BE2C (cell line): Measurements from ENCODE around the gene POC5.

ENCODE experiments used
- DNase-seq: peaks from one replicate; pipeline ENCODE4 v3.0.0-alpha.2; 2020
- H3K27me3 ChIP-seq: fragments of 250-450 bp; sonication (Bioruptor Pico); 2 replicates; pipeline ENCODE4 v1.5.1; 2020; ENCODE audit warnings: mild to moderate bottlenecking
- H3K36me3 ChIP-seq: fragments of 250-450 bp; sonication (Bioruptor Pico); 2 replicates; pipeline ENCODE4 v1.5.1; 2020; ENCODE audit warnings: mild to moderate bottlenecking
- H3K4me1 ChIP-seq: fragments of 250-450 bp; sonication (Bioruptor Pico); 2 replicates; pipeline ENCODE4 v1.5.1; 2020
- H3K4me3 ChIP-seq: 2 replicates; pipeline ENCODE4 v1.5.1; 2011; ENCODE audit warnings: low read depth, low read length
- H3K9me3 ChIP-seq: fragments of 250-450 bp; sonication (Bioruptor Pico); 2 replicates; pipeline ENCODE4 v1.5.1; 2020
- TF ChIP-seq, protein P1 (sequence below): IDR thresholded peaks from 2 replicates; pipeline ENCODE4 v1.5.1; 2012; ENCODE audit warnings: mild to moderate bottlenecking, low read depth, low read length

Gene POC5

DNA sequence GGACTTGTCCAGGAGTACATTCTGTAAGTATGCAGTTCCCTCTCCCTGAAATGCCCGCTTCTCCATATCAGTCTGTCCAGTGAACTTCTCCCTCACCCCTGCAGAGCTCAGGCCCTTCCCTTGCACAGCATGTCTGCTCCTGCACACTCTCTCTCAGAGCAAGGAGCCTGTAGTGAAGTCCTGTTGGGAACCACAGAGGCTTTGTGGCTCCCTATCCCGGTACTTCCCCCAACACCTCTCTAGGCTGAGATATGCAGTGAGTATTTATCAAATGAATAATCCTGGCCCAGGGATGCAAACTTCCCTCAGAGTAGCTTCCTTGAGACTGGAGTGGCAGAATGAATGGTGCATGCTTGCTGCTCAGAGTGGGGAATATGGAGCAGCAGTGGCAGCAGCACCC is 48.8 kb downstream of the POC5 start:
- H3K4me3 ChIP-seq: peak overlapping the region; percentile 46
- H3K4me1 ChIP-seq: peaks cover 56% of the 10 kb centered on the region
- no peaks in the 10 kb centered on the region for H3K27me3 ChIP-seq
- H3K9me3 ChIP-seq: no peaks in the 10 kb centered on the region
- peaks cover 10% of the 10 kb centered on the region for H3K36me3 ChIP-seq
- DNase-seq: no peak
- TF ChIP-seq, protein P1, sequence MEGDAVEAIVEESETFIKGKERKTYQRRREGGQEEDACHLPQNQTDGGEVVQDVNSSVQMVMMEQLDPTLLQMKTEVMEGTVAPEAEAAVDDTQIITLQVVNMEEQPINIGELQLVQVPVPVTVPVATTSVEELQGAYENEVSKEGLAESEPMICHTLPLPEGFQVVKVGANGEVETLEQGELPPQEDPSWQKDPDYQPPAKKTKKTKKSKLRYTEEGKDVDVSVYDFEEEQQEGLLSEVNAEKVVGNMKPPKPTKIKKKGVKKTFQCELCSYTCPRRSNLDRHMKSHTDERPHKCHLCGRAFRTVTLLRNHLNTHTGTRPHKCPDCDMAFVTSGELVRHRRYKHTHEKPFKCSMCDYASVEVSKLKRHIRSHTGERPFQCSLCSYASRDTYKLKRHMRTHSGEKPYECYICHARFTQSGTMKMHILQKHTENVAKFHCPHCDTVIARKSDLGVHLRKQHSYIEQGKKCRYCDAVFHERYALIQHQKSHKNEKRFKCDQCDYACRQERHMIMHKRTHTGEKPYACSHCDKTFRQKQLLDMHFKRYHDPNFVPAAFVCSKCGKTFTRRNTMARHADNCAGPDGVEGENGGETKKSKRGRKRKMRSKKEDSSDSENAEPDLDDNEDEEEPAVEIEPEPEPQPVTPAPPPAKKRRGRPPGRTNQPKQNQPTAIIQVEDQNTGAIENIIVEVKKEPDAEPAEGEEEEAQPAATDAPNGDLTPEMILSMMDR: no peak

- H3K4me1 ChIP-seq: peaks cover 64% of the 10 kb centered on the region
- H3K4me3 ChIP-seq: no peak overlapping the region
- H3K9me3 ChIP-seq: no peaks in the 10 kb centered on the region
- TF ChIP-seq, protein P1: peak; percentile 41
- peaks cover 2% of the 10 kb centered on the region; the same call in 1 of the 2 replicates for H3K36me3 ChIP-seq
- no peak for DNase-seq
- H3K27me3 ChIP-seq: no peaks in the 10 kb centered on the region
Observed at GRCh38 chr5:75667586-75667985, 49.7 kb downstream of the POC5 start.

DNA sequence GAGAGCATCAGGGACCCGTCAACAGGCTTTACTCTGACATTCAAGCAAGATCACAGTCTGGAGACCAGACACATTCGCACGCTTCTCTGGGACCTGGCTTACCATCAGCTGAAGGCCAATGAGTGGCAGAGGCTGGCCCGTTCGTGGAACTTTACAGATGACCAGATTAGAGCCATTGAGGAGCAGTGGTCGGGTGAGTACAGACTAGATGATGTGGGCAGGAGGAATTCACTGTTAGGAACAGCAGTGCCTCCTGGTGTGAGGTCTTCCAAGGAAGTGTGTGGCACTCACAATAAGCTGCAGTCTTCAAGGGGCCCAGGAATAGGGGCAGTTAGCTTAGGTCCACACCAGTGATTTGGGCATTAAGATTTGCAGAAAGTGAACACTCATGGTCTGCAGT is 50.4 kb downstream of the POC5 start:
- H3K36me3 ChIP-seq: no peaks in the 10 kb centered on the region
- TF ChIP-seq, protein P1: peak; percentile 44; the same call in 1 of the 2 replicates
- peaks cover 68% of the 10 kb centered on the region for H3K4me1 ChIP-seq
- no peaks in the 10 kb centered on the region for H3K27me3 ChIP-seq
- H3K4me3 ChIP-seq: no peak overlapping the region
- DNase-seq: peak; percentile 71
- no peaks in the 10 kb centered on the region for H3K9me3 ChIP-seq

- Histone ChIP-seq H3K27me3 (no peaks in the 10 kb centered on the region), H3K9me3 (no peaks in the 10 kb centered on the region), H3K36me3 (no peaks in the 10 kb centered on the region), H3K4me3 (no peak overlapping the region), H3K4me1 (peaks cover 72% of the 10 kb centered on the region)
- TF ChIP-seq, protein P1: no peak
- DNase-seq: no peak
Observed at GRCh38 chr5:75664979-75665378, 52.3 kb downstream of the POC5 start.

DNA sequence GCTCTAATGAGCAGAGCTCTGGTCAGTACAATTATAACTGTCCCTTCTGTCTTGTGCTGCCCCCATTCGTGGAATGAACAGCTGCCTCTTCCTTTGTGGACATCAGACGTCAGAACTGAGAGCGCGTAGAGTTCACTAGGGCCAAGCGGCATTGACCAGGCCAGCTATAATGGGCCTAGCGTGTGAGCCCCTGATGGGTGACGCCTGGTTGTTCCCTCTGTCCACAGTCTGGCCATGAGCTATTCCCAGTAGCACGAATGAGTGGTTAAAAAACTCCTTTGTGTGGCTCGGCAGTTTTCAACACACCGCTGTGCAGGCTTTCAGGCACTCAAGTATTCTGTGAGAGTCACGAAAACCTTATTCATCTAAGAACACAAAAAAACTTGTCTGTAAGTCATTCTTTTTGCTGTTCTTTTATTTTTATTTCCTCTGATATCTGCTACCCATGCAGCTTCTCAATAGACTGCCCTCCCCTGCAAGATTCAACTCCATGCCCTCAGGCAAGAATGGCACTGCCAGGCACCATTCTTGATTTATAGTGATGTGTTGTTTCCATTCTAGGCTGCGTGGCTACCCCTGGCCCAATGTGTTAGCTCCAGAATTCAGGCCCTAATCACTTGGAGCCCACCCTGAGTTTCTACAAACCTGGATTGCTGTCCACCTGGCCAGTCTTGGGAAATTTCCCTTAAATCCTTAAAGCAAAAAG is 53.5 kb downstream of the POC5 start:
- TF ChIP-seq, protein P1: no peak
- H3K36me3 ChIP-seq: no peaks in the 10 kb centered on the region
- peaks cover 67% of the 10 kb centered on the region for H3K4me1 ChIP-seq
- H3K4me3 ChIP-seq: no peak overlapping the region
- no peaks in the 10 kb centered on the region for H3K9me3 ChIP-seq
- DNase-seq: peak; percentile 57
- H3K27me3 ChIP-seq: no peaks in the 10 kb centered on the region

DNA sequence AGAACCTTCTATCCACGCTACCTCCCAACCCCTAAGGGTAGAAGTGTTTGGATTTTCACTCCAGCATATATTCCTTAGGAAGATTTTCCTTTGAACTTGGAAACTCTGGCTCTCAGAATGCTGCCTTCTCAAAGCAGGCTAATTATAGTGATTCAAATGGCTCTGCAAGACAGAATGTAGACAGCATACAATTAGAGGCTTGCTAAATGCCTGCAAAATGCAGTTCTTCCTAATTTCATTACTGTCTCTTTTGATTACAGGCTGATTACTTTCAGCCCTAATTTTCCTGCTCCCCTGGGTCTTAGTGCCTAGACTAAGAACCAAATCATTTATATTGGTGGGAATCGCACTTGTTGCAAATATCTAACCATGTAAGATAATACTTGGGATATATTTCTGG is 55.2 kb downstream of the POC5 start:
- DNase-seq: peak; percentile 40
- TF ChIP-seq, protein P1: no peak
- Histone ChIP-seq H3K9me3 (no peaks in the 10 kb centered on the region), H3K4me1 (peaks cover 53% of the 10 kb centered on the region), H3K4me3 (no peak overlapping the region; the same call in 1 of the 2 replicates), H3K27me3 (no peaks in the 10 kb centered on the region), H3K36me3 (no peaks in the 10 kb centered on the region)
